SK-N-SH (cell line): ENCODE results near the gene NCOA5. TPM values are rescaled to one million over a fixed set of nuclear protein-coding genes. Genes with fewer than 3 reads are reported as not detected.

Experiments used
- CTCF ChIA-PET: fragments of 300-600, 350-600 bp; formaldehyde crosslinking; extraction: SDS; loops from one replicate; lab custom pipeline; 2021; lab: Yijun Ruan, JAX
- POLR2A ChIA-PET: fragments of 350-600 bp; sonication (Branson Sonifier 250); formaldehyde crosslinking; extraction: SDS; loops from one replicate; lab custom pipeline; 2020; ENCODE audit warnings: antibody characterized with exemption, inconsistent platforms; lab: Yijun Ruan, JAX
- DNase-seq: peaks from one replicate; pipeline ENCODE4 v3.0.0; 2012
- H2AFZ ChIP-seq: fragments of 200-600 bp; sonication (generic); 2 replicates; pipeline ENCODE4 v1.8.1; 2016; ENCODE audit warnings: antibody characterized with exemption, mild to moderate bottlenecking, low read depth
- H3F3A ChIP-seq: fragments of 200-600 bp; sonication (generic); replicated peaks from 2 replicates; pipeline ENCODE3; 2016; ENCODE audit warnings: antibody characterized with exemption, mild to moderate bottlenecking; ENCODE audit not compliant: insufficient read depth
- H3K27ac ChIP-seq, 2 experiments: fragments of 200-500 bp in 1 of 2; fragments of 200-600 bp in 1 of 2; sonication (Bioruptor generic) in 1 of 2; sonication (generic), shearing (Covaris generic) in 1 of 2; 2 replicates each; pipeline versions ENCODE4 v1.5.1 to v1.6.1; 2014 to 2016; ENCODE audit warnings: low read depth in 2 of 2, inconsistent platforms in 1 of 2, low read length in 1 of 2, mild to moderate bottlenecking in 1 of 2, mixed read lengths in 1 of 2
- H3K27me3 ChIP-seq: fragments of 200-600 bp; sonication (generic), shearing (Covaris generic); 2 replicates; pipeline ENCODE4 v1.6.1; 2016; ENCODE audit warnings: mixed run types; ENCODE audit not compliant: insufficient read depth
- H3K36me3 ChIP-seq, 2 experiments: fragments of 200-500 bp in 1 of 2; fragments of 200-600 bp in 1 of 2; sonication (Bioruptor generic) in 1 of 2; sonication (generic) in 1 of 2; replicated peaks in 1 of 2; 2 replicates each; pipeline versions ENCODE3 to v1.5.1; 2014 to 2016; ENCODE audit warnings: low read length in 1 of 2, mild to moderate bottlenecking in 1 of 2; ENCODE audit not compliant: insufficient read depth in 2 of 2, control insufficient read depth in 1 of 2
- H3K4me1 ChIP-seq, 2 experiments: fragments of 200-500 bp in 1 of 2; fragments of 200-600 bp in 1 of 2; sonication (Bioruptor generic) in 1 of 2; sonication (generic), shearing (Covaris generic) in 1 of 2; 2 replicates each; pipeline versions ENCODE4 v1.5.1 to v1.6.1; 2014 to 2016; ENCODE audit warnings: low read depth in 1 of 2, low read length in 1 of 2, mixed run types in 1 of 2; ENCODE audit not compliant: insufficient read depth in 2 of 2, control insufficient read depth in 1 of 2
- H3K4me2 ChIP-seq: fragments of 200-600 bp; sonication (generic), shearing (Covaris generic); 2 replicates; pipeline ENCODE4 v1.6.1; 2017; ENCODE audit warnings: mixed run types
- H3K4me3 ChIP-seq, 2 experiments: fragments of 200-500 bp in 1 of 2; fragments of 200-600 bp in 1 of 2; sonication (Bioruptor generic) in 1 of 2; sonication (generic), shearing (Covaris generic) in 1 of 2; 2 replicates each; pipeline versions ENCODE4 v1.5.1 to v1.8.1; 2014 to 2016; ENCODE audit warnings: low read depth in 2 of 2, inconsistent platforms in 1 of 2, low read length in 1 of 2, mild to moderate bottlenecking in 1 of 2, mixed read lengths in 1 of 2, moderate library complexity in 1 of 2
- H3K79me2 ChIP-seq: fragments of 200-600 bp; sonication (generic); 2 replicates; pipeline ENCODE4 v1.8.1; 2017; ENCODE audit warnings: mild to moderate bottlenecking; ENCODE audit not compliant: insufficient read depth
- H3K9ac ChIP-seq: fragments of 200-600 bp; sonication (generic); 2 replicates; pipeline ENCODE4 v1.6.1; 2017; ENCODE audit warnings: mixed run types
- H3K9me2 ChIP-seq: fragments of 200-600 bp; sonication (generic); 2 replicates; pipeline ENCODE4 v1.6.1; 2017; ENCODE audit warnings: mixed run types
- H3K9me3 ChIP-seq: fragments of 200-600 bp; sonication (generic); 2 replicates; pipeline ENCODE4 v1.6.1; 2017; ENCODE audit warnings: mixed run types, mild to moderate bottlenecking, moderate library complexity
- H4K20me1 ChIP-seq: fragments of 200-600 bp; sonication (generic); 2 replicates; pipeline ENCODE4 v1.6.1; 2017; ENCODE audit warnings: mild to moderate bottlenecking, mixed run types; ENCODE audit not compliant: insufficient read depth
- CHD2 ChIP-seq: fragments of 150-350 bp; IDR thresholded peaks from 2 replicates; pipeline ENCODE4 v1.6.1; 2018; ENCODE audit warnings: low read length; ENCODE audit not compliant: partially characterized antibody
- ELF1 ChIP-seq: IDR thresholded peaks from 2 replicates; pipeline ENCODE4 v1.4.0; 2012
- EP300 ChIP-seq, 2 experiments: IDR thresholded peaks; 2 replicates each; pipeline versions ENCODE4 v1.4.0 to v1.6.1; 2012; ENCODE audit warnings: borderline replicate concordance in 1 of 2, low read depth in 1 of 2, low read length in 1 of 2
- FOSL2 ChIP-seq: IDR thresholded peaks from 2 replicates; pipeline ENCODE4 v1.4.0; 2012; ENCODE audit warnings: low read depth, mild to moderate bottlenecking, moderate library complexity, borderline replicate concordance
- NRF1 ChIP-seq: IDR thresholded peaks from 2 replicates; pipeline ENCODE4 v1.6.1; 2012; ENCODE audit warnings: low read depth, mild to moderate bottlenecking, low read length
- POLR2AphosphoS5 ChIP-seq: IDR thresholded peaks from 2 replicates; pipeline ENCODE4 v1.6.1; 2012; ENCODE audit warnings: low read depth, low read length
- RAD21 ChIP-seq: IDR thresholded peaks from 2 replicates; pipeline ENCODE4 v1.6.1; 2012; ENCODE audit warnings: mild to moderate bottlenecking, low read length
- RCOR1 ChIP-seq: fragments of 150-350 bp; IDR thresholded peaks from 2 replicates; pipeline ENCODE4 v1.6.1; 2017; ENCODE audit warnings: antibody characterized with exemption, low read length
- RFX5 ChIP-seq: IDR thresholded peaks from 2 replicates; pipeline ENCODE4 v1.6.1; 2012; ENCODE audit warnings: mild to moderate bottlenecking, improper control_type of control experiment, low read length
- RXRA ChIP-seq: IDR thresholded peaks from 2 replicates; pipeline ENCODE4 v1.4.0; 2012; ENCODE audit warnings: low read depth, mild to moderate bottlenecking, borderline replicate concordance
- SMC3 ChIP-seq: IDR thresholded peaks from 2 replicates; pipeline ENCODE4 v1.6.1; 2012; ENCODE audit warnings: low read depth, low read length, improper control_type of control experiment
- TAF1 ChIP-seq: IDR thresholded peaks from 2 replicates; pipeline ENCODE4 v1.6.1; 2012; ENCODE audit warnings: low read depth, mild to moderate bottlenecking, low read length, moderate library complexity, borderline replicate concordance
- WGBS: methylation state at CpG from one replicate; pipeline ENCODE4 v1.1.6; 2017; ENCODE audit warnings: low lambda C conversion rate; 5-methylcytosine and 5-hydroxymethylcytosine counted together
- polyA plus RNA-seq, 3 experiments: library from polyadenylated mRNA; depleted of rRNA; stranded (reverse); fragments of >200 nt; gene quantifications; 2 replicates each; pipeline ENCODE4 v1.2.3, GENCODE V29; 2012
- TF ChIP-seq, protein P1 (sequence below): IDR thresholded peaks from 2 replicates; pipeline ENCODE4 v1.6.1; 2012; ENCODE audit warnings: mild to moderate bottlenecking, low read depth, low read length, moderate library complexity
- TF ChIP-seq, protein P2 (sequence below): IDR thresholded peaks from 2 replicates; pipeline ENCODE4 v1.4.0; 2012; ENCODE audit warnings: low read depth, borderline replicate concordance

NCOA5 gene
- polyA plus RNA-seq, 1 of the 3 experiments (the other 2 are of a cell fraction): 20.4 TPM

DNA sequence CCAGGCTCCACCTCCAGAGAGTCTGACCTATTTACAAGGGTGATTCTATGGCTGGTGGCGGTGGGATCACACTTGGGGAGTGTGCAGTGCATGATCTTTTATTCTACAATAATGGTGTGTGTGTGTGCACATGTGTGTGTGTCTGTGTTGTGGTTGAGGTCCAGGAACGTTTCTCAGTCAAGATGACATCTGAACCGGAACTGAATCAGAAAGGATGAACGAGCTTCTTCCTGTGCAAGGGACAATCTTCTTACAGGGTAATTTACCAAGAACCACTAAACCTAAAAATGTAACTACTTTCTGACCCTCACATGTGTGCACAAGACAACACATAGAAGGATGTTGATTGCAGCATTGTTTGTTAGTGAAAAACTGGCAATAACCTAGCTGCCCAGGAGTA, 72.5 kb downstream of the NCOA5 start:
- H3K9me2 ChIP-seq: no peaks in the 10 kb centered on the region
- H3K4me1 ChIP-seq: peaks cover 0 to 8% of the 10 kb centered on the region in 2 experiments; a peak in 1 of 4 replicates
- H3K27ac ChIP-seq: no peak overlapping the region
- ChIA-PET CTCF (interaction anchor here (0.6 to 2.0 kb wide), 4 partner anchors 11 to 112 kb away, joined by 3 to 5 read pairs (median 4); no protein-coding TSS in a partner anchor), POLR2A (no interaction called here)
- H3K27me3 ChIP-seq: no peaks in the 10 kb centered on the region
- H3K79me2 ChIP-seq: no peaks in the 10 kb centered on the region
- no peak for DNase-seq
- H3K4me3 ChIP-seq: no peak overlapping the region
- H3K9ac ChIP-seq: no peak overlapping the region
- no peaks in the 10 kb centered on the region for H3K36me3 ChIP-seq
- H4K20me1 ChIP-seq: no peaks in the 10 kb centered on the region
- H2AFZ ChIP-seq: no peak overlapping the region
- WGBS: 55% methylated on average over 4 of the region's 4 CpGs
- H3K4me2 ChIP-seq: no peak overlapping the region
- H3F3A ChIP-seq: peaks cover 4% of the 10 kb centered on the region
- TF ChIP-seq RXRA: no peak
- TF ChIP-seq, protein P1, sequence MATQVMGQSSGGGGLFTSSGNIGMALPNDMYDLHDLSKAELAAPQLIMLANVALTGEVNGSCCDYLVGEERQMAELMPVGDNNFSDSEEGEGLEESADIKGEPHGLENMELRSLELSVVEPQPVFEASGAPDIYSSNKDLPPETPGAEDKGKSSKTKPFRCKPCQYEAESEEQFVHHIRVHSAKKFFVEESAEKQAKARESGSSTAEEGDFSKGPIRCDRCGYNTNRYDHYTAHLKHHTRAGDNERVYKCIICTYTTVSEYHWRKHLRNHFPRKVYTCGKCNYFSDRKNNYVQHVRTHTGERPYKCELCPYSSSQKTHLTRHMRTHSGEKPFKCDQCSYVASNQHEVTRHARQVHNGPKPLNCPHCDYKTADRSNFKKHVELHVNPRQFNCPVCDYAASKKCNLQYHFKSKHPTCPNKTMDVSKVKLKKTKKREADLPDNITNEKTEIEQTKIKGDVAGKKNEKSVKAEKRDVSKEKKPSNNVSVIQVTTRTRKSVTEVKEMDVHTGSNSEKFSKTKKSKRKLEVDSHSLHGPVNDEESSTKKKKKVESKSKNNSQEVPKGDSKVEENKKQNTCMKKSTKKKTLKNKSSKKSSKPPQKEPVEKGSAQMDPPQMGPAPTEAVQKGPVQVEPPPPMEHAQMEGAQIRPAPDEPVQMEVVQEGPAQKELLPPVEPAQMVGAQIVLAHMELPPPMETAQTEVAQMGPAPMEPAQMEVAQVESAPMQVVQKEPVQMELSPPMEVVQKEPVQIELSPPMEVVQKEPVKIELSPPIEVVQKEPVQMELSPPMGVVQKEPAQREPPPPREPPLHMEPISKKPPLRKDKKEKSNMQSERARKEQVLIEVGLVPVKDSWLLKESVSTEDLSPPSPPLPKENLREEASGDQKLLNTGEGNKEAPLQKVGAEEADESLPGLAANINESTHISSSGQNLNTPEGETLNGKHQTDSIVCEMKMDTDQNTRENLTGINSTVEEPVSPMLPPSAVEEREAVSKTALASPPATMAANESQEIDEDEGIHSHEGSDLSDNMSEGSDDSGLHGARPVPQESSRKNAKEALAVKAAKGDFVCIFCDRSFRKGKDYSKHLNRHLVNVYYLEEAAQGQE: no peak
- no peak for TF ChIP-seq RAD21
- no peak for TF ChIP-seq CHD2
- no peak for TF ChIP-seq SMC3
- TF ChIP-seq NRF1: no peak
- no peak for TF ChIP-seq RFX5
- no peak for TF ChIP-seq POLR2AphosphoS5
- TF ChIP-seq FOSL2: no peak
- no peak for TF ChIP-seq RCOR1
- no peak for TF ChIP-seq TAF1
- TF ChIP-seq, all 33 proteins: peak for 0
- no peaks in the 10 kb centered on the region for H3K9me3 ChIP-seq

DNA sequence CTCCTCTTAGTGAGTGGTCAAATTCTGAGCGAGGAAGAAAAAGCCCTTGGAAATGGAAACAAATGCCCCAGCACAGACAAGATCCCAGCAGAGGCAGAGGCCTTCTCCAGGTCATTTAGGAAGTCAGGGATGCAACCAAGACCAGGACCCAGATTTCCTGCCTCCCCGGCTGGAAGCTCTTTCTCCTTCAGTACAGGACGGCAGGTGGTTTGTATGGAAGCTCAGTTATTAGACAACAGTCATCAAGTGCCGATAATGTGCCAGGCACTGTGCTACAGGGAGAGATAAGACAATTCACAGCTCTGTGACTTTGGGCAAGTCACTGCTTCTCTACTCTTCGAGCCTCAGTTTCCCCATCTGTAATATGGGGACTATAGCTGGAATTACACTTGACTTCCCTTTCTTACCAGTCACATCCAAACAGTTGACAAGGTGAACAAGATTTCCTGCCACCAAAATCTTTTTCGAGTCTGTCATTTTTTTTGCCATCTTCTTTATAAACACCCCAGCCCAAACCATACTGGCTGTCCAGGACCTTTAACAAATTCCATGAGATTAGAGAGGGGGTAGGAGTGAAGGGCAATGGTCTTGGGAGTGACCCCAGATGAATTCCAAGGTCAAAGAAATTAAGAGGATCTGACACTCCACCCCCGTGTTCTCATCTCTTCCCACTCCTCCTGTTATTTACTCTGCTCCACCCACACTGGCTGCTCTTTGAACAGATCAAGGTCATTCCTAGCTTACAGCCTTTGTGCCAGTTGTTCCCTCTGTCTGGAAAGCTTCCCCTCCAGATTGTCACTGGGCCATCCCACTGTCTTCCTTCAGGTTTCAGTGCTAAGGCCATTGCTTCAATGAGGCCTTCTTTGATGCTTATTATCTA, 75.0 kb downstream of the NCOA5 start:
- ChIA-PET CTCF (interaction anchor here (0.6 to 5.0 kb wide), 21 partner anchors 8 to 374 kb away, joined by 3 to 61 read pairs (median 8); partner anchors contain the start of gene SLC12A5), POLR2A (no interaction called here)
- Histone ChIP-seq H3K27ac (no peak overlapping the region), H3K4me3 (no peak overlapping the region), H3K27me3 (no peaks in the 10 kb centered on the region), H3K9me3 (no peaks in the 10 kb centered on the region), H3K79me2 (no peaks in the 10 kb centered on the region), H3F3A (peaks cover 4% of the 10 kb centered on the region), H3K9me2 (no peaks in the 10 kb centered on the region), H4K20me1 (no peaks in the 10 kb centered on the region), H3K4me2 (no peak overlapping the region), H3K36me3 (no peaks in the 10 kb centered on the region), H3K4me1 (peaks cover 0 to 6% of the 10 kb centered on the region in 2 experiments; a peak in 1 of 4 replicates), H2AFZ (no peak overlapping the region), H3K9ac (no peak overlapping the region)
- WGBS: 61% methylated on average over 7 of the region's 7 CpGs
- DNase-seq: no peak
- no peak for TF ChIP-seq ELF1
- no peak for TF ChIP-seq RFX5
- no peak for TF ChIP-seq SMC3
- TF ChIP-seq EP300 (IDR thresholded peaks at IDR 0.05; ENCODE audit: borderline replicate concordance in 1 of 2, low read depth in 1 of 2, low read length in 1 of 2): no peak
- TF ChIP-seq, protein P2, sequence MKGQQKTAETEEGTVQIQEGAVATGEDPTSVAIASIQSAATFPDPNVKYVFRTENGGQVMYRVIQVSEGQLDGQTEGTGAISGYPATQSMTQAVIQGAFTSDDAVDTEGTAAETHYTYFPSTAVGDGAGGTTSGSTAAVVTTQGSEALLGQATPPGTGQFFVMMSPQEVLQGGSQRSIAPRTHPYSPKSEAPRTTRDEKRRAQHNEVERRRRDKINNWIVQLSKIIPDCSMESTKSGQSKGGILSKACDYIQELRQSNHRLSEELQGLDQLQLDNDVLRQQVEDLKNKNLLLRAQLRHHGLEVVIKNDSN: no peak
